ENCODE results near the gene SNX20.

DNA sequence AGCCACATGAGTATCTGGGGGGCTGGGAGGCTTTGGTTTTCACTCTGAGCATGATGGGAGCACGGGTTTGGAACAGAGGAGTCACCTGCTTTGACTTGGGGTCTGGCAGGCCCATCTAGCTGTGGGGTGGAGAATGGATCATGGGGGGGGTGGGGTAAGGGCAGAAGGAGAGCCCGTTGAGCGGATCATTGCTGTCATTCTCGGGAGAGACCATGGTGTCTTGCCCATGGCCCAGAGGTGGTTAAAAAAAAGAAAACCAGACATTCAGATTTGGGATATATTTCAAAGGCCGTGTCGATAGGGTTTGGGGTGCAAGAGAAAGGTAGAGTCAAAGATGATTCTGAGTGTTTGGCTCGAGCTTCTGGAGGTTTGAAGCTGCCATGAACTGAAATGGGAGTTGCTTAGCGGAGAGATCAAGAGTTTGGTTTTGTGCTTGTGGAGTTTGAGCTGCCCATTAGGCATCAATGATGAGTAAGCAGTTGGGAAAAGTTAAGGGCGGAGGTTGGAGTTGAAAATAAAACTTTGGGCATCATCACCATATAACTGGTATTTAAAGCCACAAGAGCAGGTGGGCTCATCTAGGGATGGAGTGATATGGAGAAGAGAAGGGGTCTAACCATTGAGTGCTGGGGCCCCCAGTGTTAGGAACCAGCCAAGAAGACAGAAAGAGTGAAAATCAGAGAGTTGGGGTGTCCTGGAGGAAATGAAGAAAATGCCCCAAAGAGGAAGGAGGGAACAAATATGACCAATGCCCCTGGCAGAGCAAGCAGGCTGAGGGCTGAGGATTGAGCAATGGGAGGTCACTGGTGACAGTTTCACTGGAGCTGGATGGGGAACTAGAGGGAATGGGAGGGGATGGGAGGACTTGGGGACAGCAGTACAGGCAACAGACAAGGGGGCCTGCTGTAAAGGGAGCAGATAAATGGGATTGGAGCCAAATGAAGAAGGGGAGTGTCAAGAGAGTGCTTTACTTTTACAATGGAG is 14.2 kb upstream of the SNX20 start:
- TF ChIP-seq CTCF (IDR thresholded peaks at IDR 0.05 in 8 of 11, conservative IDR thresholded peaks at IDR 0.05 in 3 of 11) (no peak), POLR2A (IDR thresholded peaks at IDR 0.05) (no peak)

All from spleen (tissue), 7 donors.